Ishikawa (cell line): ENCODE measurements around the gene TIAM2.
A peak's percentile ranks its signal among the peaks of the same experiment; 100 is the strongest.

Experiments
- CEBPB ChIP-seq: IDR thresholded peaks from 2 replicates; pipeline ENCODE4 v1.6.1; 2012
- CREB1 ChIP-seq: IDR thresholded peaks from 2 replicates; pipeline ENCODE4 v1.6.1; 2012; ENCODE audit warnings: low read depth
- EGR1 ChIP-seq: IDR thresholded peaks from 2 replicates; pipeline ENCODE4 v1.6.1; 2012
- EP300 ChIP-seq: IDR thresholded peaks from 2 replicates; pipeline ENCODE4 v1.6.1; 2012; ENCODE audit warnings: borderline replicate concordance
- FOXM1 ChIP-seq: IDR thresholded peaks from 2 replicates; pipeline ENCODE4 v1.6.1; 2012; ENCODE audit warnings: low read depth, borderline replicate concordance
- MAX ChIP-seq: IDR thresholded peaks from 2 replicates; pipeline ENCODE4 v1.6.1; 2012
- NFIC ChIP-seq: IDR thresholded peaks from 2 replicates; pipeline ENCODE4 v1.6.1; 2012
- RAD21 ChIP-seq: IDR thresholded peaks from 2 replicates; pipeline ENCODE4 v1.6.1; 2012; ENCODE audit warnings: low read depth
- REST ChIP-seq: IDR thresholded peaks from 2 replicates; pipeline ENCODE4 v1.6.1; 2012; ENCODE audit warnings: low read depth, mild to moderate bottlenecking
- TAF1 ChIP-seq: IDR thresholded peaks from 2 replicates; pipeline ENCODE4 v1.6.1; 2012; ENCODE audit warnings: low read depth, mild to moderate bottlenecking
- TCF12 ChIP-seq: IDR thresholded peaks from 2 replicates; pipeline ENCODE4 v1.6.1; 2012; ENCODE audit warnings: low read depth
- TEAD4 ChIP-seq: IDR thresholded peaks from 2 replicates; pipeline ENCODE4 v1.6.1; 2012
- USF1 ChIP-seq: IDR thresholded peaks from 2 replicates; pipeline ENCODE4 v1.6.1; 2012
- YY1 ChIP-seq: IDR thresholded peaks from 2 replicates; pipeline ENCODE4 v1.6.1; 2012; ENCODE audit warnings: low read depth
- ZBTB7A ChIP-seq: IDR thresholded peaks from 2 replicates; pipeline ENCODE4 v1.6.1; 2012; ENCODE audit warnings: low read depth

Gene TIAM2

GRCh38 chr6:154953644-154954043 lies 41.5 kb upstream of the TIAM2 start:
- no peak for TF ChIP-seq TAF1
- TF ChIP-seq ZBTB7A: no peak
- no peak for TF ChIP-seq EGR1
- no peak for TF ChIP-seq TCF12
- no peak for TF ChIP-seq NFIC
- TF ChIP-seq CREB1: no peak
- no peak for TF ChIP-seq RAD21
- no peak for TF ChIP-seq USF1
- no peak for TF ChIP-seq FOXM1
- no peak for TF ChIP-seq CEBPB
- TF ChIP-seq YY1: no peak
- no peak for TF ChIP-seq EP300
- no peak for TF ChIP-seq MAX
- no peak for TF ChIP-seq REST
- TF ChIP-seq TEAD4: no peak

- TF ChIP-seq CREB1 (no peak), EGR1 (no peak), EP300 (no peak), RAD21 (no peak), REST (no peak), TEAD4 (no peak), NFIC (no peak), CEBPB (no peak), MAX (no peak), FOXM1 (no peak), ZBTB7A (no peak), TAF1 (no peak), YY1 (no peak), USF1 (no peak), TCF12 (no peak)
Observed at GRCh38 chr6:154954347-154954746, 40.8 kb upstream of the TIAM2 start.

- TF ChIP-seq MAX: no peak
Observed at GRCh38 chr6:154956771-154957522, 38.2 kb upstream of the TIAM2 start.

GRCh38 chr6:154958469-154958868 lies 36.6 kb upstream of the TIAM2 start:
- TF ChIP-seq CEBPB (no peak), ZBTB7A (no peak)

- TF ChIP-seq NFIC (peak; percentile 31; the same call in 1 of the 2 replicates), TCF12 (no peak)
Observed at GRCh38 chr6:154960299-154960843, 34.7 kb upstream of the TIAM2 start.

- TF ChIP-seq TEAD4: no peak
- TF ChIP-seq YY1: no peak
- no peak for TF ChIP-seq MAX
- no peak for TF ChIP-seq FOXM1
- TF ChIP-seq TCF12: no peak
- no peak for TF ChIP-seq RAD21
- no peak for TF ChIP-seq EGR1
- TF ChIP-seq NFIC: no peak
- no peak for TF ChIP-seq USF1
- no peak for TF ChIP-seq REST
Observed at GRCh38 chr6:154960854-154961530, 34.1 kb upstream of the TIAM2 start.
